ENCODE results near the gene SPAG16.

DNA sequence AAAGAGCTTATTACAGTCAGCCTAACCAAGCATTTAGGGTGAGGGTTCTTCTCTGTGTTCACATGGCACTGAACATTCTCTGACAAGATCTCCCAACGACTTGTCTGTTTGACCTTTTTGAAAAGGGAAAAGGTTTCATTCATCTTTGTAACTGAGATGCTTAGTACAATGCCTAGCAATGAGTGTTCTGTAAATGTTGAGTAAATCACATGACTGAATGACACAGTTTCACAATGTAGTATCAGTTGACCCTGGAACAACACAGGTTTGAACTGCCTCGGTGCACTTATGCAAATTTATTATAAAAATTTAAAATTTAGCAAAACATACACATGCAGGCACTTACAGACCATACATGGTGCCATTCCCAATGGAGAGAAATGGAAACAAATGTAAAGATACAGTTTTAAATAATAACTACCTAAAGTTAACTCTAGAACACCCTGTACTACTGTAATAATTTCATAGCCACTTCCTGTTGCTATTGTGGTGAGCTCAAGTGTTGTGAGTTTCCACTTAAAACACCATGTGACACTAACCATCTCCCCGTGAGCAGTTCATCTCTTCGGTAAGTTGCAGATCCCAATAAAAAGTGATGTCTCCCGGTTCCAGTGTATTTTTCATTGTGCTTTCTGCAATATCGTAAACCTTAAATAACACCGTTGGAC, 1092.5 kb downstream of the SPAG16 start:
- TF ChIP-seq CTCF (IDR thresholded peaks at IDR 0.05) (no peak), ZFX (IDR thresholded peaks at IDR 0.05; ENCODE audit: borderline replicate concordance) (no peak)

Data from 22Rv1 (cell line).